Neural progenitor cell (in vitro differentiated cells): Measurements from ENCODE around the gene KCNH6. TPM values are rescaled to one million over a fixed set of nuclear protein-coding genes. Genes with fewer than 3 reads are reported as not detected.

Experiments used
- DNase-seq: peaks from one replicate; pipeline ENCODE4 v3.0.0-alpha.2; 2016; ENCODE audit warnings: low spot score
- H2AFZ ChIP-seq: fragments of 200-600 bp; sonication (generic); replicated peaks from 2 replicates; pipeline ENCODE4 v1.6.1; 2016; ENCODE audit warnings: antibody characterized with exemption
- H3F3A ChIP-seq: fragments of 200-600 bp; sonication (generic); 2 replicates; pipeline ENCODE4 v1.6.1; 2016; ENCODE audit warnings: antibody characterized with exemption, low read depth
- H3K27ac ChIP-seq: fragments of 200-600 bp; sonication (generic); 2 replicates; pipeline ENCODE4 v1.5.1; 2016; ENCODE audit warnings: mild to moderate bottlenecking
- H3K27me3 ChIP-seq: fragments of 200-600 bp; sonication (generic); 2 replicates; pipeline ENCODE4 v1.6.1; 2016; ENCODE audit warnings: mild to moderate bottlenecking, moderate library complexity
- H3K36me3 ChIP-seq: fragments of 200-600 bp; sonication (generic); 2 replicates; pipeline ENCODE4 v1.5.1; 2016
- H3K4me1 ChIP-seq: fragments of 200-600 bp; sonication (generic); 2 replicates; pipeline ENCODE4 v1.6.1; 2016; ENCODE audit warnings: mixed run types
- H3K4me2 ChIP-seq: fragments of 200-600 bp; sonication (generic); 2 replicates; pipeline ENCODE4 v1.6.1; 2016
- H3K4me3 ChIP-seq: fragments of 200-600 bp; sonication (generic); 2 replicates; pipeline ENCODE4 v1.5.1; 2016
- H3K79me2 ChIP-seq: fragments of 200-600 bp; sonication (generic); 2 replicates; pipeline ENCODE4 v1.6.1; 2016; ENCODE audit warnings: low read depth
- H3K9ac ChIP-seq: fragments of 200-600 bp; sonication (generic); 2 replicates; pipeline ENCODE4 v1.6.1; 2016
- H3K9me3 ChIP-seq: fragments of 200-600 bp; sonication (generic); 2 replicates; pipeline ENCODE4 v1.5.1; 2016; ENCODE audit warnings: low read depth
- H4K20me1 ChIP-seq: fragments of 200-600 bp; sonication (generic); 2 replicates; pipeline ENCODE4 v1.6.1; 2016; ENCODE audit warnings: low read depth
- H3K27ac Mint-ChIP-seq: 3 replicates; pipeline ENCODE4 v1.8.0; 2021; ENCODE audit warnings: mixed read lengths
- H3K27me3 Mint-ChIP-seq: 2 replicates; pipeline ENCODE4 v1.8.0; 2022; ENCODE audit warnings: low read depth, mild to moderate bottlenecking, inconsistent platforms, moderate library complexity, mixed read lengths; ENCODE audit not compliant: insufficient read depth
- H3K36me3 Mint-ChIP-seq: 3 replicates; pipeline ENCODE4 v1.8.0; 2021; ENCODE audit warnings: mixed read lengths
- H3K4me1 Mint-ChIP-seq: 3 replicates; pipeline ENCODE4 v1.8.0; 2021; ENCODE audit warnings: mixed read lengths
- H3K4me3 Mint-ChIP-seq: 3 replicates; pipeline ENCODE4 v1.8.0; 2021; ENCODE audit warnings: mild to moderate bottlenecking, moderate library complexity, mixed read lengths
- H3K9me3 Mint-ChIP-seq: 3 replicates; pipeline ENCODE4 v1.8.0; 2020; ENCODE audit warnings: mixed read lengths
- CTCF ChIP-seq: fragments of 200-600 bp; sonication (generic); IDR thresholded peaks from 2 replicates; pipeline ENCODE4 v1.5.1; 2017; ENCODE audit warnings: antibody characterized with exemption, mild to moderate bottlenecking
- EZH2 ChIP-seq: fragments of 200-600 bp; sonication (generic); IDR thresholded peaks from 2 replicates; pipeline ENCODE4 v1.6.1; 2017; ENCODE audit warnings: antibody characterized with exemption, mild to moderate bottlenecking, moderate library complexity
- EZH2phosphoT487 ChIP-seq: fragments of 200-600 bp; sonication (generic); IDR thresholded peaks from 2 replicates; pipeline ENCODE4 v1.6.1; 2017; ENCODE audit warnings: antibody characterized with exemption
- total RNA-seq: library from RNA; depleted of rRNA; stranded (reverse); fragments of >200 nt; gene quantifications from 2 replicates; pipeline ENCODE4 v1.2.3, GENCODE V29; 2015; ENCODE audit warnings: low replicate concordance

Gene KCNH6
- total RNA-seq, 1 donor from 2014 or later = not detected

DNA sequence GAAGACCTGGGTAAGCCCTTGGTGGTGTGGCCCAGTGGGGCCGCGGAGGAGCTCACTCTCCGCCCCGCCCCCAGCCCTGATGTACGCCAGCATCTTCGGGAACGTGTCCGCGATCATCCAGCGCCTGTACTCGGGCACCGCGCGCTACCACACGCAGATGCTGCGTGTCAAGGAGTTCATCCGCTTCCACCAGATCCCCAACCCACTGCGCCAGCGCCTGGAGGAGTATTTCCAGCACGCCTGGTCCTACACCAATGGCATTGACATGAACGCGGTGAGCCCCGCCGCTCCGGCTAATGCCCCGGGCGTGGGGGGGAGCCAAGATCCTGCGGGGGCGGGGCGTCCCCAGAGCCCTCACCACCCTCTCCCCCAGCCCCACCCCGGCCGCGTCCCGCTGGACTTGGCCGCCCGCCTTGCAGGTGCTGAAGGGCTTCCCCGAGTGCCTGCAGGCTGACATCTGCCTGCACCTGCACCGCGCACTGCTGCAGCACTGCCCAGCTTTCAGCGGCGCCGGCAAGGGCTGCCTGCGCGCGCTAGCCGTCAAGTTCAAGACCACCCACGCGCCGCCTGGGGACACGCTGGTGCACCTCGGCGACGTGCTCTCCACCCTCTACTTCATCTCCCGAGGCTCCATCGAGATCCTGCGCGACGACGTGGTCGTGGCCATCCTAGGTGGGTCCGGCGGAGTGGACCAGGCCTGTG, 15.0 kb downstream of the KCNH6 start:
- no peak overlapping the region for H3K4me3 ChIP-seq
- no peak overlapping the region for H3K27ac Mint-ChIP-seq
- H3K27me3 ChIP-seq = peaks cover 35% of the 10 kb centered on the region
- no peaks in the 10 kb centered on the region for H3K9me3 ChIP-seq
- H3K4me1 Mint-ChIP-seq = peaks cover 7% of the 10 kb centered on the region
- H3K36me3 Mint-ChIP-seq = no peaks in the 10 kb centered on the region
- no peaks in the 10 kb centered on the region for H3F3A ChIP-seq
- no peak overlapping the region for H3K27ac ChIP-seq
- no peaks in the 10 kb centered on the region for H3K36me3 ChIP-seq
- peak; percentile 9 for DNase-seq
- no peaks in the 10 kb centered on the region for H3K4me1 ChIP-seq
- H3K79me2 ChIP-seq = no peaks in the 10 kb centered on the region
- no peak for TF ChIP-seq EZH2
- peak; percentile 31 for TF ChIP-seq EZH2phosphoT487
- no peak for TF ChIP-seq CTCF
- no peak overlapping the region for H3K9ac ChIP-seq
- H3K9me3 Mint-ChIP-seq = no peaks in the 10 kb centered on the region
- H3K4me3 Mint-ChIP-seq = no peak overlapping the region
- peak overlapping the region; percentile 52 for H3K4me2 ChIP-seq
- no peak overlapping the region for H2AFZ ChIP-seq
- peaks cover 16% of the 10 kb centered on the region for H3K27me3 Mint-ChIP-seq
- H4K20me1 ChIP-seq = no peaks in the 10 kb centered on the region

DNA sequence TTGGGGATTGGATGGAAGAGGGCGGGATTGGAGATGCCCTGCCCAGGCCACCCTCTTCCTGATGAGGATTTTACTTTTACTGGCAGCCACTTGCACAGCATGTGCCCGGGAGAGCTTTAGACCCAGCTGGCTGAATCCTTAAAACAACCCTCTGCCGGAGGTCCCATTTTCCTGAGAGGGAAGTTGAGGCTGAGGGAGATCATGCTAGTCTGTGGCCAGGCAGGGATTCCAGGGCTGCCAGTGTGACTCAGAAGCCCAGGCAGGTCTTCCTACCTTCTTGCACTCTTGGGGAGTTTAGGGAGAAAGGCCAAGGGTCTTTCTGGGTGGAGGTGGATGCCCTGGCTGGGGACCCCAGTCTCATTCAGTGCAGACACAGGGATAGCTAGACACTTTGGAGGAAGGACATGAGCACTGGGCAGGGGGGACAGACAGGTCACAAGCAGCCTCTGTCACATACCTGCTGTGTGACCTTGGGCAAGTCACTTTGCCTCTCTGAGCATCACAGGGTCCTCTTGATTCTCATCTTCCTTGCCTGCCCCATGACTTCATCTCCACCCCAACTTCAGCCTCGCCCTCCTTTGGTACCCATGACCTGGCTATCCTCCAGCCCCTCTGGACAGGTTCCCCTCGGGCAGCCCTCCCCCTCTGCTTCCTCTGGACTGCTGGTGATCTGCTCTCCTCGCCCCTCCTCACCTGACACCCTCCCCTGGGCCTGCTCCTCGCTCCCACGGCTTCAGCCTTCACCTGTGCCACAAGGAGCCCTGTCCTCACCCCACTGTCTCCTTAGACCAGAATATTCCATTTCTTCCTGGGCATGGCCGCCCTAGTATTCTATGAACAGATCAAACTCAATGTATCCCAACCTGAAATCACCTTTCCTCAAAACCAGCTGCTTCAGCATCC, 15.8 kb downstream of the KCNH6 start:
- no peak overlapping the region for H3K4me3 ChIP-seq
- TF ChIP-seq EZH2 = no peak
- TF ChIP-seq CTCF = no peak
- TF ChIP-seq EZH2phosphoT487 = no peak
- H4K20me1 ChIP-seq = no peaks in the 10 kb centered on the region
- H3K9me3 ChIP-seq = no peaks in the 10 kb centered on the region
- Mint-ChIP-seq H3K36me3 (no peaks in the 10 kb centered on the region), H3K9me3 (no peaks in the 10 kb centered on the region), H3K27me3 (peaks cover 16% of the 10 kb centered on the region), H3K4me3 (peak overlapping the region; percentile 19), H3K27ac (peak overlapping the region; percentile 42), H3K4me1 (peaks cover 7% of the 10 kb centered on the region)
- no peaks in the 10 kb centered on the region for H3F3A ChIP-seq
- no peak overlapping the region for H3K9ac ChIP-seq
- H2AFZ ChIP-seq = no peak overlapping the region
- no peaks in the 10 kb centered on the region for H3K36me3 ChIP-seq
- H3K4me1 ChIP-seq = no peaks in the 10 kb centered on the region
- peaks cover 35% of the 10 kb centered on the region for H3K27me3 ChIP-seq
- DNase-seq = no peak
- H3K4me2 ChIP-seq = no peak overlapping the region
- H3K27ac ChIP-seq = no peak overlapping the region
- H3K79me2 ChIP-seq = no peaks in the 10 kb centered on the region

GRCh38 chr17:63540590-63540989, 17.4 kb downstream of the KCNH6 start:
- Histone ChIP-seq H2AFZ (no peak overlapping the region), H3K9ac (no peak overlapping the region), H4K20me1 (no peaks in the 10 kb centered on the region), H3K4me1 (no peaks in the 10 kb centered on the region), H3K4me2 (no peak overlapping the region), H3K79me2 (no peaks in the 10 kb centered on the region), H3K4me3 (no peak overlapping the region), H3K27me3 (peaks cover 35% of the 10 kb centered on the region), H3K27ac (no peak overlapping the region), H3K9me3 (no peaks in the 10 kb centered on the region), H3F3A (no peaks in the 10 kb centered on the region), H3K36me3 (no peaks in the 10 kb centered on the region)
- peaks cover 10% of the 10 kb centered on the region for H3K4me1 Mint-ChIP-seq
- H3K4me3 Mint-ChIP-seq = no peak overlapping the region
- TF ChIP-seq EZH2 (no peak), EZH2phosphoT487 (no peak), CTCF (no peak)
- no peaks in the 10 kb centered on the region for H3K9me3 Mint-ChIP-seq
- no peak for DNase-seq
- H3K27ac Mint-ChIP-seq = no peak overlapping the region
- peaks cover 13% of the 10 kb centered on the region for H3K27me3 Mint-ChIP-seq
- H3K36me3 Mint-ChIP-seq = no peaks in the 10 kb centered on the region
